PFSK-1 (cell line): Measurements from ENCODE around the gene CLIC6.

ENCODE experiments used
- POLR2AphosphoS5 ChIP-seq: IDR thresholded peaks from 2 replicates; pipeline ENCODE4 v1.6.1; 2012; ENCODE audit warnings: low read depth, mild to moderate bottlenecking, control low read depth, low read length, moderate library complexity
- REST ChIP-seq, 2 experiments: IDR thresholded peaks; 2 replicates each; pipeline versions ENCODE4 v1.6.1 to v1.8.0; 2011 to 2012; ENCODE audit warnings: low read depth in 2 of 2, low read length in 2 of 2, control low read depth in 1 of 2, inconsistent platforms in 1 of 2, mild to moderate bottlenecking in 1 of 2, moderate library complexity in 1 of 2; ENCODE audit not compliant: insufficient read depth in 1 of 2

GRCh38 chr21:34670220-34670961, 1.6 kb downstream of the CLIC6 start:
- TF ChIP-seq POLR2AphosphoS5 (no peak), REST (IDR thresholded peaks at IDR 0.05; ENCODE audit: insufficient read depth in 1 of 2, low read depth in 2 of 2, low read length in 2 of 2) (no peak)
